Measurements from ENCODE around the gene GP5.

Gene GP5, protein sequence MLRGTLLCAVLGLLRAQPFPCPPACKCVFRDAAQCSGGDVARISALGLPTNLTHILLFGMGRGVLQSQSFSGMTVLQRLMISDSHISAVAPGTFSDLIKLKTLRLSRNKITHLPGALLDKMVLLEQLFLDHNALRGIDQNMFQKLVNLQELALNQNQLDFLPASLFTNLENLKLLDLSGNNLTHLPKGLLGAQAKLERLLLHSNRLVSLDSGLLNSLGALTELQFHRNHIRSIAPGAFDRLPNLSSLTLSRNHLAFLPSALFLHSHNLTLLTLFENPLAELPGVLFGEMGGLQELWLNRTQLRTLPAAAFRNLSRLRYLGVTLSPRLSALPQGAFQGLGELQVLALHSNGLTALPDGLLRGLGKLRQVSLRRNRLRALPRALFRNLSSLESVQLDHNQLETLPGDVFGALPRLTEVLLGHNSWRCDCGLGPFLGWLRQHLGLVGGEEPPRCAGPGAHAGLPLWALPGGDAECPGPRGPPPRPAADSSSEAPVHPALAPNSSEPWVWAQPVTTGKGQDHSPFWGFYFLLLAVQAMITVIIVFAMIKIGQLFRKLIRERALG

DNA sequence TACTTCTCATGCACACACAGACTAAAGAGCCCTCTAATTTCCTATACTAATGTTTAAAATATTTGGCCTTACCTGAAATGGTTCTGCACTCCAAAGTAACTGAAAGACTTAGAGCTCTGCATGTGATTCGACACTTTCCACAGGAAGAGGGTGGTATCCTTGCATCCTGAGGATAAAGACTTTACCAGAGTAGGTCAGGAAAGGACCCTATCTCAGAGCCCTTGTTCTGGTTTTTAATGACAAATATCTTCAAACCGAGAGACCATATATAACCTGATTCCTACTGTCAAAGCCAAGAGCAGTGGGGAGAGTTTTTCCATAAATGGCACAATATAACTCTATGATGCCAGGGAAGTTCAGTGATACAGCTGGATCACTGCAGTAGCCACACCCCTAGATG is at the start of gene GP5:
GP5 (minus strand) TSS at position 101 of the 400 bp plus-strand sequence. CDS start 984 bp downstream, outside the sequence.
- no peak for DNase-seq (ENCODE audit: low read depth)

DNA sequence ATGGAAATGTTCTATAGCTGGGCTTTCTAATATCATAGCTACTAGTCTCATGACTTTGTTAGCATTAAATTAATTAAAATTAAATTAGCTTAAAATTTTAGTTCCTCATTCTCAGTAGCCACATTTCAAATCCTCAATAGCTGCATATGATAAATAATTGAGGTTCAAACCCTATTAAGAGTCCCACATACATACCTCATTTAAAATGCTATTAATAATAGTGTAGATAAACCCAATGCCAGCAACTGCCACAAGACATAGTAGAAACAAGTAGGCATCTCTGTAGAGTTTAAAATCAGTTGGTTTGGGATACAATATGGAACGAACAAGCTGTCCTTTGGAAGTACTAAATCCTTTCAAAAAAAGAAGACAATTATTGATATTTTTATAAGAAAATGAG is 48.6 kb upstream of the GP5 start:
- no peak for DNase-seq (ENCODE audit: low read depth)

DNA sequence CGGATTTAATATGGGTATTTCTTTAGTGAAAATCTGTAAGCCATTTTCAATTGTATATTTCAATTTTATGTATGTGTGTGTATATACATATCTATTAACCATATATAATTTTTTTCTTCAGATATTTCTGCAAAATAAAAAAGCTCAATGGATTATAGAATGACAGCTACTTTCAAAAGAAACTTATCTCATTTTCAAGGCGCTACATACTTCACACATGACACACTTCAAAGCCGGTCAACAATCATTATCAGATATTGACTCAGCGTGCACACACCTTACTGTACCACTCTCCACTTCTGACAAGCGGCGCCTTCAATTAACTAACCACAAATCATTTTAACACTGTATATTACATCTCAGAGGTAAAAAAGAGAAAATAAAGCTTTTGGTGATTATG is 48.1 kb upstream of the GP5 start:
- DNase-seq (ENCODE audit: low read depth), result no peak

DNA sequence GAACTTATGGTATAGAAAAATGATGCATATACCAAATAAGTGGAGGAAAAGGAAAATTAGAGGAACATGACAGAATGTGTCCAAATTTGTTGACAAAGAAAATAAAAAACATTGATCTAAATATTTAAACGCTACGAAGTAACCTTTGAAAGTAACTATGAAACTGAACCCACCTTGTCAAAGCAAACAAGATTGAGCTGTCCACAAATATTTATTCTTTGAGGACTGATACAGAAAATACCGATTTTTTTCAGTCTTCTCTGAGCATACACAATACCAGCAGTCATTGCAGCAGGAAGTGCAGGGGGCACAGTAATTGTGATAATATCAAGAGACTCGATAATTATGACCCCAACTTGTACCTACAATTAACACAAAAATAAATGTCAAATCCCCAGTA is 47.7 kb upstream of the GP5 start:
- DNase-seq (ENCODE audit: low read depth), result no peak

DNA sequence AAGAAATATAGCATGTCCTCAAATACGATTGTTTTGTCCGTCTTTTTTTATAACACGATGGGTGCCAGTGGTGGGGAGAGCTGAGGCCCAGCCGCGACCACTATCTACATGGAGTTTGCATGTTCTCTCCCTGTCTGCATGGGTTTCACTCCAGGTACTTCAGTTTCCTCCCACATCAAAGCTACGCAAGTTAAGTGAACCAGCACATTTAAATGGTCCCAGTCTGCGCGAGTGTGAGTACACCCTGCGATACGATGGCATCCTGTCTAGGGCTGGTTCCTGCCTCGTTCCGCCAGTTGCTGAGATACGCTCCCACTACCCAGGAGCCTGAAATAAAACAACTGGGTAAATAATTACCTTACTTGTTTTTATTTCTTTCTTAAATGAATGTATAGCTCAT is 47.1 kb upstream of the GP5 start:
- DNase-seq (ENCODE audit: low read depth), result no peak

DNA sequence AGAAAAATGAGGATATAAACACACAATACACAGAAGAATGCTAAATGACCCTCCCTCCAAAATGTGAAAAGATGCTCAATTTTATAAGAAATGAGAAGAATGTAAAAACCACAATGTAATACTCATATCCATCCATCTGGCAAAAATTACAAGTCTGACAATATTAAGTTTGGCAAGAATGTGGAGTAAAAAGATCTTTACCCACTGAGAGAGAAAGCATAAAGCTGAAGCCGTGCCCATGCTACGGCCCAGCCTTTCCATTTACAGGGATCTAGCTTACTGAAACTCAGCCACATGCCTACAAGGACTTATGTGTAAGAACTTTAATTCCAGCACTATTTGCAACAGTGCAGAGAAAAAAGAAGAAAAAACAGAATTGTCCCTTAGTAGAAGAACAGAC is 44.8 kb upstream of the GP5 start:
- no peak for DNase-seq (ENCODE audit: low read depth)

DNA sequence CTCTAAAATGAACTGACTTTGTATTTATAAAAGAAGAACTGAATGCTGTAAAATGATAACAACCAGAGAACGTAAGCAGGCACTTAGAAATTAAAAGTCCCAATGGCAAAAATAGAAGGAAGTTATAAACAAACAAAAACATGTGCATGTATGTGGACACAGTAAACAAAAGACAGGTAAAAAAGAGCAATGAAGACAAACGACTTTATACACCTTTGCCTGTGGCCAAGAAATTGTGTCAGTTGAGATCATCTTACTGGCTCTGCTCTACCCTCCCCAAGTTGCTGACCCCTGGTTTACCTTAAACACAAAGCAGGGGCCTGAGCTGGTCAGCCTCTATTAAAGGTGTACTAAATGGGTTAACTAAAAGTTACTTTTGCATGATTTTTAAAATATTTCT is 41.7 kb upstream of the GP5 start:
- no peak for DNase-seq (ENCODE audit: low read depth)

DNA sequence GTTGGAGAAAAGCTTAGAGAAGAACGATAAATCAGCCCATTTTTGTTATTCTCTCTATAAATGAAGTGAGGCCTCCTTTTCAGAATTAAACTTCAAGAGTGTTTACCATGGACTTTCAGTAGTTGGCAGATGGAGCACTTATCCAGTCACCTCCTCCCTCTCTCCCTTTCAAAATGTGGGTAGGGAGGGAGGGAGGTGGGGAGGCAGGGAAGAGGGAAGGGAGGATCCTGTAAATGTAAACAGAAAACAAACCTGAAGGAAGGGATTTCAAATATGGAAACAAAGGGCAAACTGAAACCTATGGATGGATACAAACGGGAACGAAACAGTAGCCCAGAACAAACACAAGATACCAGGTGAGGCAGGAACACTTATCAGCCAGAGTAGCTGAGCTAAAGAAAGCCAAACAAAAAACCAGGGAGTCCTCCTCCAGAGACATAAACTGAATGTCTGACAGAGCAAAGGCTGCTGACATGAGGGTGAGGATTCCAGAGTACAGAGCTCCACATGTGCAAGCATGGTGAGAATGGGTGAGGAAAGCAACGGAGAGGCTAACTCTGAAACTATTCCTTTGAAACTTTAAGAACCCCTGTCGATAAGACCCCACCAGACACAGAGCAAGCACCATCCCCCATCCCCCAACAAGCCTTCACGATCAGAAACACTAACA is 41.0 kb upstream of the GP5 start:
- no peak for DNase-seq (ENCODE audit: low read depth)

DNA sequence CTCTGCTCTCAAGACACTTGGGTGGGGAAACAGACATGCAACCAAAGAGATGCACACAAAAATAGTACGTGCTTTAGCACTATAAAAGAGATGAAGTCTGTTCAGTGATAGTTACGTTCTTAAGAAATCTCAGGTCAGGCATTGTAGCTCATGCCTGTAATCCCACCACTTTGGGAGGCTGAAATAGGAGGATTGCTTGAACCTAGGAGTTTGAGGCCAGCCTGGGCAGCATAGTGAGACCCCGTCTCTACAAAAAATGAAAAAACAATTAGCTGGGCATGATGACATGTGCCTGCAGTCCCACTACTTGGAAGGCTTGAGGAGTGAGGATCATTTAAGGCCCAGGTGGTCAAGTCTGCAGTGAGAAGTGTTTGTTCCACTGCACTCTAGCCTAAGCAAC is 35.4 kb upstream of the GP5 start:
- DNase-seq (ENCODE audit: low read depth), result no peak

DNA sequence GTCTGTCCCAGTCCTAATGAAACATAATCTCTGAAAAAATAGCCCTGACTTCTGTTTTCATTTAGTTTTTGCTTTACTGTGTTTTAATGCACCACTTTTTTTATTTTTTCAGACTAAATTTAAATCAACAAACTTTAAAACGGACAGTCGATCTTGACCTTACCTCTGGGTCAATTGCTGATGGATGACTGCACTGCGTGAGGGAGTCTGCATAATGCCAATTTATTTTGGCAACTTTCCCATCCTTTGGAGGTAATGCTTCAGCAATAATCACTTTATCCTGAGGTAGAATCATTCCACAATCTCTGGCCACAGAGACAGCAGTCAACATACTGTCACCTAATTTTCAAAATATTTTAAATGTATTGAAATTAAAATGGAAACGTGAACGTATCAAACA is 32.5 kb upstream of the GP5 start:
- DNase-seq (ENCODE audit: low read depth), result no peak

DNA sequence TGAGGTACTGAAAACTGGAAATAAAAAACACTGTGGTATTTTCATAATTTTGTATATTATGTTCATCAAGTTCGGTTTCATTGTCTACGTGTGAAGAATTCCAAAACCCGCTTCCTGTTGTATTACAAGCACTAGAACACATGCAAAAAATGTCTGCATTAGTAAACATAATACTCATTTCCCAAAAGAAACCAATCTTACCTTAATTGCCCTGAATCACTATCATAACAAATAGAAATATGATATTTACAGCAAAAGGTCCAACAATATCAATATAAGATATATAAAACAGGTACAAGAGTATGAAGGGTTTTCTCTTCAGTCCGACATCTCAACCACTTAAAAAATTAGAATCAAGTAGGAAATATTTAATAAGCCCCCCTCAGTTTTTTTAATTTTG is 26.3 kb upstream of the GP5 start:
- DNase-seq (ENCODE audit: low read depth), result no peak

DNA sequence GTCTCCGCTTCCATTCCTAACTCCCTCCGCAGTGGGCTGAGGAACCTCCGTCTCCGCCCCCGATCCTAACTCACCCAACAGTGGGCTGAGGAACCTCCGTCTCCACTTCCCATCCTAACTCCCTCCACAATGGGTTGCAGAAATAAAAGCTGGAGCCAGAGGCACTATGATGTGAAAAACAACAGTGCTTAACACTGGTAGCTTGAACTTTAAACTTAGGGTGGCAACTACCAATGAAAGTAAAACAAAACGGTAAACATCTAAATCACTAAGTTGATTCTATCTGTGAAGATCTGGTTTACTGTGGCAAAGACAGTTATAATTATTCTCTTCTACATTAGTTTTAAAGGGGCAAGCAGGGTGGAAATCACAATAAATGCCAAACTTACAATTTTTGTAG is 25.9 kb upstream of the GP5 start:
- DNase-seq (ENCODE audit: low read depth), result no peak

DNA sequence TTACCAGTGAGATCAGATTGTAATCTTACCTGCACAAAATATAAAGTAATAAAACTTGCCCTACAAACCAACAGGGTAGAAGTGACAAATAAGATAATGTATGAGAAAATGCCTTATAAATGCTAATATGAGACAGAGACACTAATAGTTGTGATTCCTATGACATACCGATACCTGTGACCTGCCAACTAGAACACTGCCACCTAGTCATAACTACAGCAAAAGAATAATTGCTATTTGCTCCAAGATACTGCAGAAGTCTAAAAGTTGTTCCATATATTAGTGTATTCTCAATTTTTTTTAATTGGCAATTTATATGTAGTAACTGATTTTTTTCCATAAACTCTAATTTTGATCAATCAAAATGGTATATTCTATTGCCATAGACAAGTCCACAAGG is 25.3 kb upstream of the GP5 start:
- no peak for DNase-seq (ENCODE audit: low read depth)

DNA sequence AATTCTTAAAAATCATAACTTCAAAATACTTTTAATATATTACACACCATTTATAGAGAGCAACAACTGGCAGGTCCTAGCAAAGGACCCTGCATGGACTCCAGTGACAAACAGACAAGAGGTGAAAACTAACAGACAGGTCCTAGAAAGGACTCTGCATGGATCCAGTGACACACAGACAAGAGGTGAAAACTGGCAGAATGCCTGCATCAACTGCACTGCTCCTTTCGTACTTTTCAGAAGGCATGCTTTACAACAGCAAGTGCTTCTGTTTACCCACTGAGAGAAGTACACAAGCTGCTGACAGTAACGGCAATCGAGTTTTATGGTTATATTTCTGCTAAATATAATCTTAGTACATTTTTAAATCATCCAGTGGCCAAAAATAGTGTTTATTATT is 24.3 kb upstream of the GP5 start:
- no peak for DNase-seq (ENCODE audit: low read depth)

DNA sequence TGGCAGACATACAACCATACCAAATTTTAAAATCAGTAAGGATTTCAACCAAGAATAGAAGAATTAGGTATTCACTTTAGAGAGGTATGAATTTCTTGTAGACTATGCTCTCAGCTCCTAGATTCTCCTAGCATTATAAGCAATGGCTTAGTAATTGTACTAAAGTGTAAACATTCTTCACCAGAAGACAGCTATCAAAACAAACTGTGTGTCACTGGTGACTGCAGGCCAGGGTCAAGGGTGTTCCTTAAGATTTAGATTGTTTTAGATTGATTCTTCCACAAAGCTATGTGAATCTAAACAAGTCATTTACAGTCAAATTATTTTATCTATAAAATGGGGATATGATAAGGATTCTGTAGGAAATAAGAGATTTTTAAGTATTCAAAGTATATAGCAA is 23.1 kb upstream of the GP5 start:
- no peak for DNase-seq (ENCODE audit: low read depth)

DNA sequence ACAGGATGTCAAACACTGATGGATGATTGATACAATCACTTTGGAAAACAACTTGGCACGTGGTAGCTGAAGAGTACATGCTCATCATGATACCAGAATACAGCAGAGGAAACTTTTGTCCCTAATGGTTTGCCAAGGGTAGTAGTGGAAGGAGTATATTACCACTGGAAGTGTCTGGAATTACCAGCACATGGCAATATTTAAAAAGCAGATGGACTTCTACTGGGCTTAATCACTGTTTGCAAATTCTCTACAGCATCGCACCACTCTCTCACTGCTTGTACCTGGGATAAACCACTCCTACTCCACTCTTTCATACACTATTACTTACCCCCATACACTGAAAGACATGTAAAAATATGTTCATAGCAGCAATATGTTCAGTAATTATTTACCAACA is 19.6 kb upstream of the GP5 start:
- DNase-seq (ENCODE audit: low read depth), result no peak

DNA sequence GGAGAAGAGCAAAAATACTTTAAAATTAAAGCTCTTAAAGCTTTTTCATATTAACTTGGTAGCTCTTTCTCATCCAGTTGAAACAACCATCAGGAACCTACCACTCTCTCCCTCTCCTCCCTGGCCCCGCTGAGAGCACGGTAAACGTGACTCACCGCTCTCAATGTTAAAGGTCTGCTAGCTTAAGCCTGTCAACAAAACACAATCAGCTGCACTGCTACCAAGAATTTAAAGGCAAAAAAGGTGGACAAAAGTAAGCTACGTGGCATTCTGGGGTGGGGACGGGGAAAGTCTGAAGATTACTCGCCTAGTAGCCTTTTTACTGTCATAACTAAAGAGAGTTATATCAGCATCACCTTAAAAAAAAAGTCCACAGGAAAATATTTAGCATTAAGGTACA is 8.4 kb upstream of the GP5 start:
- no peak for DNase-seq (ENCODE audit: low read depth)

DNA sequence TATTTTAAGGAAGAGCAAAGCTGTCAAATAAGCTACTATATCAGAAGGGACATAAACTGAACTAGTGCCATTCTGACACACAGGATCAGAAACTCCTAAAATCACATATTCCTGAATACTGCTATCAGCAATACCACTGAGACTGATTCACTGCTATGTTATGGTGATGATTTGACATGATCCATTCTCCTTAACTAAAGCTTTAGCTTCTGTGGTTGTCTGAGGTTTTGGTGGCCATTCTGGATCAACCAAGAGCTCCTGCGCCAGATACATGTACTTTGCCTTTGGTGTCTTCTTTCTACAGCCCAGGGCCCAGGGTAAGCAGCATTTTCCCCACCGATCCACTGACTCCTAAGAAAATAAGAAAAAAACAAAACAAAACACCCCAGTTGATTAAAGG is 6.7 kb upstream of the GP5 start:
- DNase-seq (ENCODE audit: low read depth), result no peak

DNA sequence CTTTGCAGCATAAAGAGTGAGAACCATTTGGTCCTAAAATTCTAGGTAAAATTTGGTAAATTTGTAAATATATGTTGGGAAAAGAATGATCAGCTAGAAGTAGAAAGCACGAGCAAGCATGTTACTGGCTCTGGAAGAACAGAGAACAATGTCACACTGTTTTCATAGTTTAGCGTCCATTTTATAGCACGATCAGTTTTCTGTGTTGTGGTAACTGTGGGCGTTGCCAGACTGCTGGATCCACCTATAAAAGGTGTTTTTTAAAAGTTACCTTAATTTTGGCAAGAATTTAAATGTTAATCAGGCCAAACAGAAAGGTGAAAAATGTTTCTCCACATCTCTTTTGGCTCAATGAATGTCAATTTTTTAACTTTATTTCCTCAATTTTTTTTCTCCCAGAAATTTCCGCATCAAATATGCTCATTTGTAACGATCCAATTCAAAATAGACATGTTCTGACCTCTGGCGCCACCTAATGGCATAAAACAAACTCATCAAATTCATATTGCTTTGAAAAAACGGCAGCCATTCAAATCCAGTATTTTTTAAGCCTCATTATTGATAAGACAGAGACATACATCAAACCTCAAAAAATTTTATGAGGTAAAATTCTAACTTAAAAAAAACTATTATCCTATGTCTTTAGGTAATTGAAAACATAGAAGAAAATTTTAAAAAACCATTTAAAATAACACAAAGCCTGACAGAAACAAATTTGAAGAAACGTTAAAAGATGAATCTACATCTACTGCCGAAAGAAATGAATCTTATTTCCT is 5.5 kb upstream of the GP5 start:
- DNase-seq (ENCODE audit: low read depth), result no peak

DNA sequence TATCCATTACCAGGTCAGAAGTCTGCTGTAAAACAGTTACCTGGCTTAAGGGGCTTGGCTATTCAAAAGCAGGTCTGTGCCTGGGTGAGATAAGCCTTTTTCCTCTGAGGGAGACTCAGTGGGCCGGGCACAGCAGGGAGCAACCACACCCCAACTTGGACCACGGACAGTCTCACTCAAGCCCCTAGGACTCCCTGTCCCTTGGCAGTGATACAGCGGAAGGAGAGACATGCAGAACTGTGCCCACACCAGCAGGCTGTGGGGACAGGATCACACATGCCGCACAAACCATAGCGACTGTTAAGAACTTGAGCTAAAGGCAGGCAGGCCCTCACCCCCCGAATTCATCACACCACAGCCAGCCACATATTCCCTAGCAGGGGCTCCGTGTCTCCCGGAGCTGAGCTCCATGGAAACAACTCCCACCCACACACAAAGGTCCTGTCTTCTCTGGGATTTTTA is 2.8 kb upstream of the GP5 start:
- DNase-seq (ENCODE audit: low read depth), result no peak

DNA sequence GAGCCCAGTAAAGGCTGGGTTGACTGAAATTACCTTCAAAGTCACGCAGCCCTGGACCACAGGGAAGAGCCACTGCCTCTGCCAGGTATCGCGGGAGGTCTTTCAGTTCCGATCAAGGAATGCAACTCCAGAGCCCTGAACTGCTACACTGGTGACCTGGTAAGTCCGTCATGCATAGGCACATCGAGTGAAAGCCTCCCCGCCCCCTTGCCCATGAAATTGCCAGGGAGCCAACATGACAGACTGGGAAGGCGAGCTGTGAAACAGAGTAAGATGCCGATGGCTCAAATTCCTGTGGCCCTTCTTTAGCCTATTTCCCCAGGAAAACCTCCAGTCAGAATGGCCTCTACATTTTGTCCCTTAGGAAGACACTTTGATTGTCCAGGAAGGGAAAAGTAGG is 2.3 kb upstream of the GP5 start:
- DNase-seq (ENCODE audit: low read depth), result no peak

DNA sequence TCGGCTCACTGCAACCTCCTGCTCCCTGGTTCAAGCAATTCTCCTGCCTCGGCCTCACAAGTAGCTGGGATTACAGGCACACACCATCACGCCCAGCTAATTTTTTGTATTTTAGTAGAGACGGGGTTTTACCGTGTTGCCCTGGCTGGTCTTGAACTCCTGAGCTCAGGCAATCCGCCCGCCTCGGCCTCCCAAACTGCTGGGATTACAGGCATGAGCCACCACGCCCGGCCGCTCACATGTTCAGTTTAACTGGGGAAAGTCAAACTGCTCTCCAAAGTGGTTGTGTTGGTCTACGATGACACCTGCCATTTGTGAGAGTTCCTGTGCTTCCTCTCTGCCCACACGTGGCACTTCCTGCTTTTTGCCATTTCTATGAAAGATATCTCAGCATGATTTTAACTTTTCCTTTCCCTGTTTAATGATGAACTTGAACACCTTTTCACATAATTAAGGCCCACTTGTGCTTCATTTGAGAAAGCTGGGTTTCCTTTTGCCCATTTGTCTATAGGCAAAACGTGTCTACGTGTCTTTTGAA is 877 bp upstream of the GP5 start:
- no peak for DNase-seq (ENCODE audit: low read depth)
